HUDEP-2 (cell line): ENCODE measurements around the gene ZCCHC4.

Experiments used
- DNase-seq, 76 experiments: peaks; one replicate each; lab custom pipeline; 2025; ENCODE audit not compliant: unreplicated experiment in 76 of 76; lab: John Stamatoyannopoulos, UW

Gene ZCCHC4, protein sequence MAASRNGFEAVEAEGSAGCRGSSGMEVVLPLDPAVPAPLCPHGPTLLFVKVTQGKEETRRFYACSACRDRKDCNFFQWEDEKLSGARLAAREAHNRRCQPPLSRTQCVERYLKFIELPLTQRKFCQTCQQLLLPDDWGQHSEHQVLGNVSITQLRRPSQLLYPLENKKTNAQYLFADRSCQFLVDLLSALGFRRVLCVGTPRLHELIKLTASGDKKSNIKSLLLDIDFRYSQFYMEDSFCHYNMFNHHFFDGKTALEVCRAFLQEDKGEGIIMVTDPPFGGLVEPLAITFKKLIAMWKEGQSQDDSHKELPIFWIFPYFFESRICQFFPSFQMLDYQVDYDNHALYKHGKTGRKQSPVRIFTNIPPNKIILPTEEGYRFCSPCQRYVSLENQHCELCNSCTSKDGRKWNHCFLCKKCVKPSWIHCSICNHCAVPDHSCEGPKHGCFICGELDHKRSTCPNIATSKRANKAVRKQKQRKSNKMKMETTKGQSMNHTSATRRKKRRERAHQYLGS

GRCh38 chr4:25312496-25313200 lies at the start of gene ZCCHC4:
ZCCHC4 (plus strand) TSS chr4:25312774; CDS start chr4:25312810, 36 bp downstream.
- peak in 75 of 76 experiments; percentile 6 to 92 (median 74) for DNase-seq

DNA sequence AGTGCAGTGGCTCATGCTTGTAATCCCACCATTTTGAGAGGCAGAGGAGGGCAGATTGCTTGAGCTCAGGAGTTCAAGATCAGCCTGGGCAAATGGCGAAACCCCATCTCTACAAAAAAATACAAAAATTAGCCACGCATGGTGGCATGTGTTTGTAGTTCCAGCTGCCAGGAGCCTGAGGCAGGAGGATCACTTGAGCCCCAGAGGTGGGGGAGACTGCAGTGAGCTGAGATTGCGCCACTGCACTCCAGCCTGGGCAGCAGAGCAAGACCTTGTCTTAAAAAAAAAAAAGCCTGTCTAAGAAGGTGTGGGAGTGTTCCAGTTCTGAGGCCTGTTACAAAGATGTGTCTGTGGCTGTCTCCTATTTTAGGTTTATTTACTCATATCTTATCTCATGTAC lies 40.7 kb upstream of the ZCCHC4 start:
- no peak for DNase-seq

DNA sequence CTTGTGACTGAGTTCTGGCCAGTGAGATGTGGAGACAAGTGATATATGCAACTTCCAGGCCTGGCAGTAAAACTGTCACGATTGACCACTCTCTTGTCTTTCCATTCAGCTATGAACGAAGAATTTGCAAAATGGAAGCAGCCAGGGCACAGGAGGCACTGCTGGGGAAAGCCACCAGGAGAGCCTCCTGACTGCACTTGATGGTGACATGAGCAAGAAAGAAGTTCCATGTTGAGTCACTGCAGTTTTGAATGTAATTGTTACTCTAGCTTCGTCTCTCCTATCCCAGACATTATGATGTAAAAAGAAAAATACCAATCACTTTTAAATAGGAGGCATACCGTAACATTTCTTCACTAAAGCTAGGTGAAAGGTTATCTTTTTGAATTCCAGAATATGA lies 32.4 kb upstream of the ZCCHC4 start:
- no peak for DNase-seq

DNA sequence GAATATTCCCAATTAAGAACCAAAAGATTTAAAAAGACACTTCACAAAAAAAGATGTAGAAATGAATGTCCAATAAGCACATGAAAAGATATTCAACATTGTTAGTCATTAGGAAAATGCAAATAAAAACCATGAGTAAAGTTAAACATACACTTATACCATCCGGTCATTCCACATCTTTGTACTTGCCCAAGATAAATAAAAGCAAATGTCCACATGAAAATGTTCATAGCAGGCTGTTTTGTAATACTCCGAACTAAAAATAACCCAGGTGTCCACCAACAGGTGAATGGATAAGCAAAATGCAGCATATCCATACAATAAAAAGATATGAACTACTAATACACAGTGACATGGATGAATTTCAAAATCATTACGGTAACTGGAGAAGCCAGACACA lies 28.6 kb upstream of the ZCCHC4 start:
- DNase-seq, result no peak

GRCh38 chr4:25284466-25284865 lies 28.1 kb upstream of the ZCCHC4 start:
- DNase-seq, result no peak

- no peak for DNase-seq
These were observed 22.0 kb upstream of the ZCCHC4 start for GRCh38 chr4:25290490-25291067.

- DNase-seq, result no peak
These were observed 21.3 kb upstream of the ZCCHC4 start for GRCh38 chr4:25291158-25291733.

- DNase-seq, result no peak
These were observed 14.9 kb upstream of the ZCCHC4 start for GRCh38 chr4:25297528-25298242.

DNA sequence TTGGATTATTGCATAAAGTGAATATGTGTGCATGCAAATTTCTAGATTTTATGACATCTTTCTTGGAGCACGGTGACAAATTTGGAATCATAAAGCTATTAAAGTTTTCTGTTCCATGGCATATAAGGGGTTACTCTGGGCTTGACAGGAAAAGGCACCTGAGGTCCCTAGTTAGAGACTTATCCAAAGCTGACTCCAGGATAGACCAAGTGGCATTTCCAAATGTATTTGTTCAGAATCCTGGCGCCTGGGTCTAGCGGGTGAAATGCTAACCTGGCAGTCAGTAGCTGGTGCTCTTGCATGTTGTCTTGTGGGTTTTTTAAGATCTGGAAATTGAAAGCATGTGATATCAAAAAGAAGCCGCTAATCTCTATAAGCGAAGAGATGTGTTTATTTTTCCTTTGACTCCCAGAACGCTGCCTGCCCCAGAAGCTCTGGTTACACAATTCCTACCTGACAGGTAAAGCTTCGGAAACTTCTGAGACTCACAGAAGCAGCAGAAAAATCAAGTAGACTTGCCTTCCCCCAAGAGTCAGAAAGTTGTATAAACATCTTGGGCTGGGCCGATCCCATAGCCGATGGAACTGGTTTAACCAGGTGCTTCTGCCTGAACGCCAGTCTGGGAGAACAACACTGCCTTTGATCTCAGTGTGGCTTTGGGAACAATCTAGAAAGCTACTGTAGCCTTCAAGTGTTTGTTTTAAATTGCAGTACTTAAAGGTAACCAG lies 12.9 kb upstream of the ZCCHC4 start:
- DNase-seq, result no peak

GRCh38 chr4:25301471-25301870 lies 11.1 kb upstream of the ZCCHC4 start:
- no peak for DNase-seq

- DNase-seq, result no peak
These were observed 9.9 kb upstream of the ZCCHC4 start for GRCh38 chr4:25302626-25303025.

DNA sequence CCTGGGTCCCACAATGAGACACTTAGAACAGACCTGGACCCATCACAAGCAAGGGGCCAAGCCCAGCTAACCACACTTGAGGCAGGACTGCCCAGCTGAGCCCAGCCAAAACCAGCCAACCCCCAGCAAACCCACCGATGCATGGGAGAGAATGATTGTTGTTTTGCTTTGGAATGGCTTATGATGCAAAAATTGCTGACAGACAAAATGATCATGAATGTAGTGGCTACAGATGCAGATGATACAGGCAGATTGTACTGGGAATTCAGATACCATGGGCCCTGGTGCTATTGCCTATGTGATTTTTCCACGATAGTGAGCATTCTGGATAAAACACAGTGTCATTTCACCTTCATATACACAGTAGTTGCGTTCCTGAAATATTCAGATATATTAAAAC lies 9.0 kb upstream of the ZCCHC4 start:
- no peak for DNase-seq

GRCh38 chr4:25306518-25307057 lies 6.0 kb upstream of the ZCCHC4 start:
- peak in 35 of 76 experiments; percentile 1 to 61 (median 17) for DNase-seq

DNA sequence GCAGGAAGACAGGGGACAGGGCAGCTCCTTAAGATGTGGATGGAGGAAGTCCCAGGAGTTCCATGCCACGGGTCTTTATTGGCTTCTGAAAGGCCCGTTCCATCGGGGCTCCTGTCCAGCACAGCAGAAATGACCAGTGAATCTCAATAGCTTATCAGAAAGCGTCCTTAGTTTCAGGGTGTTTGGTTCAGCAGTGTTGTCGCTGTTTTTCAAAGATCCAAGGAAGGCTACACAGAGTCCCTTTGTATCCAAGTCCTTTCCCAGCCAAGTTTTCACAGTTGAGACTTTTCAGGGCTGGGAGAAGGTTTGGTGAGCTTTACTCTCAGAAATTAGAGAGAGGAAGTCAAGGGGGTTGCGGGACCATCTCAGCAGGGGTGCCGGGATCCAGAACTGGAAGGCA lies 5.0 kb upstream of the ZCCHC4 start:
- DNase-seq, result no peak

- no peak for DNase-seq
These were observed 4.3 kb upstream of the ZCCHC4 start for GRCh38 chr4:25308306-25308705.

- DNase-seq, result no peak
These were observed 3.8 kb upstream of the ZCCHC4 start for GRCh38 chr4:25308761-25309160.

DNA sequence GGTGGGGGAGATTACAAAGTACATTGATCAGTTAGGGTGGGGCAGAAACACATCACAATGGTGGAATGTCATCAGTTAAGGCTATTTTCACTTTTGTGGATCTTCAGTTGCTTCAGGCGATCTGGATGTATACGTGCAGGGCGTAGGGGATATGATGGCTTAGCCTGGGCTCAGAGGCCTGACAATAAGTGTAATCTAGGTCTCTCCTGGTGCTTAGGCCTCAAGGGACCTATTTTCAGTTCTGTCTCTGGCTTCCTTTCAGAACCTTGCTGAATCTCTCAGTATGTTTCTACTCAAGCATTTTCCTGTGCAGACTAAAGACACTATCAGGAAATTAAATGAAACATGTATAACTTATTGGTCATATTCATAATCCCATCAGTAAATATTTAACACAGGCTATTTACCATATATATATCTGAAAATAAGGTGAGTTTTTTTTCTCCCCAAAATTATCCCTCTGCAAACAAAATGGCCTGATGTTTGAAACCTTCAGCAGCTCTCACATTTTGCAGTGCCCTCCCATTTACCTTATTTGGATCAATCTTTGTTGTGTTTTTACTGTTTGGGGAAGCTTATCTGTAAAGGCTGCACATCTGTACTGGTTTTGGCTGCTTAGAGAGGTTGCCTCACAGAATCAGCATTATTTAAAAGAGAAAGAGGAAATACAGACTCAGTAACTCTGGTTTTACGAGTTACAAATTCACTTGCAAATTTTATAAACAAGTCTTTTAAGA lies 2.3 kb upstream of the ZCCHC4 start:
- DNase-seq, result peak in 41 of 76 experiments; percentile 2 to 78 (median 45)

GRCh38 chr4:25310803-25311166 lies 1.8 kb upstream of the ZCCHC4 start:
- peak in 26 of 76 experiments; percentile 11 to 72 (median 44) for DNase-seq
